GM21717 (cell line): ENCODE data around the gene CD164L2.

Experiments
- ATAC-seq: cut with Tn5 transposase; IDR thresholded peaks from one replicate; pipeline ENCODE4 v1.9.1; 2021; ENCODE audit warnings: mild to moderate bottlenecking, moderate library complexity; ENCODE audit not compliant: unreplicated experiment

Gene CD164L2

DNA sequence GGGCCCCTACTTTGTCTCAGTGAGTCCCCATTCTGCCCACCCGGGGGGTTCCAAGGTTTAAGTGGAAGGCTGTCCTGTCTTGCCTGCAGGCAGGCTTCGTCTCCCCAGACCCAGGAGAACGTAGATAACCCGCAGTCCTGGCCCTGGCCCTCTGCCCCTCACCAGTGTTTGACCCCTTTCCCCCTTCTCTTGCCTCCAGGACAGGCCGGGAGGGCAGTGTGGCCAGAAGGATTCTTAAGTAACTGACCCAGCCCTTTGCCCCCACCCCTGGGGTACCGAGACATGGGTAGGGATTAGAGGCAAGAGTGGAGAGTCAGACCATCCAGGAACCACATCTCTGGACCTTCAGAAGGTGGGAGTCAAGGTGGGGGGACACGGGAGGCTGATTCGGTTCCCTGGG, 52.3 kb downstream of the CD164L2 start:
- no peak for ATAC-seq
